ENCODE measurements around the gene DOK5. TPM values are rescaled to one million over a fixed set of nuclear protein-coding genes. Genes with fewer than 3 reads are reported as not detected.

The DOK5 gene
- total RNA-seq, 1 donor from 2014 or later, result 2.9 TPM

DNA sequence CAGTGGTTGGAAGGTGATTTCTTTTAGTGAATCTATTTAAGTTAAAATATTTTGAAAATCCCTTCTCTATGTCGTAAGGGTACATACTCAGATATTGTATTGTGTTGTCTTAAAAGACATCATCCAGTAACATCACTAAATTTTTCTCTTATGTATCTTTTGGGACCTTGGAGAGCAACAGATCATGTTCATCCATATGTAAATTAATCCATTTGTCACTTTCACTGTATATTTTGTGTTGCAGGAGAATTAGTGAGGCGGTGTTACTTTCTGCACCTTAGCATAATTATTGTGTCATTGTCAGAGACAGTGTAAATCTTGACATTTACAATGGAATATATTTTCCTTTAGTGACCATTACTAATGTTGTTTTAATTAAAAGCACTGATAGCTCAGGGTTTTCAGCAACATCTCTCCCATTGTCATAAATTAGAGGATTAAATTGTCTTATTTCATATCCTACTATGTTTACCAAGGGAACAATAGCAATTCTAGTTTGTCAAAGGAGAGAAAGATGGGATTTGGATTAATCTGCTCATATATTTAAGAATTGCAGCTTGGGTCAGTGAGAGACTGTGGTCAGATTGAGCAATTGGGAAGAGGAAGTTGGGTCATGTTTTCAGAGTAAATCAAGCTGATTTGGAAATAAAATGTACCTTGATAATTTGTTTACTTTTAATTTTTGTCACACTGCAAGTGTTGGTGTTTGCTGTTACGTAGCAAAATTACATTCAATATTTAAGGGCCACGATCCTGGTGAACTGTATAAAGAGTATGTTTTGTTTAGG is 22.7 kb downstream of the DOK5 start:
- Mint-ChIP-seq H3K9me3 (no peaks in the 10 kb centered on the region), H3K4me3 (ENCODE audit: low read depth) (no peak overlapping the region)

DNA sequence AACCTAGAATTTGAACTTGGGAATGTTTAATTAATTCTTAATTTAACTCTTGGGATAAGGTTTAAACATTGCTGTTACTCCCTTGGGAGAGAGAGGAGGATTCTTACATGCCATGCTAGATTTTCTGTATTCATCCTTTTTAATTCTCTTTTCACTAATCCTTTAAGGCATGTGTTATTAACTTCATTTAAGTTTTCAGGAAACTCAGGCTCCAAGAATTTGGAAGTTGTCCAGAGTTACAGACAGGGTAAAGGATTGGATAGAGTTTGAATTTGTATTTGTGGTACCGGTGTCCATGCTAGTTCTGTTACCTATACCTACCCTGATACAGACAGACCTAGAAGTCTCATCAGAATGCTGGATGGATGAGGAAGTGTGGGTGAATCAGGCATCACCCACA is 23.7 kb downstream of the DOK5 start:
- Mint-ChIP-seq H3K27ac (no peak overlapping the region), H3K9me3 (no peaks in the 10 kb centered on the region), H3K4me1 (ENCODE audit: low read depth) (no peaks in the 10 kb centered on the region), H3K27me3 (ENCODE audit: low read depth) (no peaks in the 10 kb centered on the region), H3K4me3 (ENCODE audit: low read depth) (no peak overlapping the region), H3K36me3 (ENCODE audit: low read depth) (no peaks in the 10 kb centered on the region)
- intact Hi-C loops (cut with micrococcal nuclease), result no loop called here
- no peak for DNase-seq (ENCODE audit: low spot score)

More for the DNA sequence above, 22.7 kb downstream of the DOK5 start:
- no peaks in the 10 kb centered on the region for H3K4me1 Mint-ChIP-seq (ENCODE audit: low read depth)
- no peak overlapping the region for H3K27ac Mint-ChIP-seq
- H3K36me3 Mint-ChIP-seq (ENCODE audit: low read depth), result no peaks in the 10 kb centered on the region
- intact Hi-C loops (cut with micrococcal nuclease), result no loop called here
- no peaks in the 10 kb centered on the region for H3K27me3 Mint-ChIP-seq (ENCODE audit: low read depth)
- no peak for DNase-seq (ENCODE audit: low spot score)

DNA sequence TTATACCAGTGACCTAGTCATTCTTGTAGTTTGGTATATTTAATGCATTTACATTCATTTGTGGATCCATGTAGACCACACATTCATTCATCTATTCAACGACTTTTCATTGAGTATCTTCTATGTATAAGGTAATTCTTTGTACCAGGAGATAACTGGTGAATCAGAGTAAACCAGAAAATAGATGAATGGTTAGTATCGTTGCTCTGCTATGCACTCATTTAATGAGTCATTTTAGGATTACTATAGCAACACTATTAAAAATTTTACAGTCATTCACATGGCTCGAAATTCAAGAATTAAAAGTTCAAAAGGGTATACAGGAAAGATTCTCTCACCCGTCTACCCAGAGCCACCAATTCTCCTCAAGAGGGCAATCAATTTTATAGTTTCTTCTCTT is 26.8 kb downstream of the DOK5 start:
- Mint-ChIP-seq H3K4me3 (ENCODE audit: low read depth) (no peak overlapping the region), H3K9me3 (no peaks in the 10 kb centered on the region), H3K4me1 (ENCODE audit: low read depth) (no peaks in the 10 kb centered on the region), H3K27me3 (ENCODE audit: low read depth) (no peaks in the 10 kb centered on the region), H3K36me3 (ENCODE audit: low read depth) (no peaks in the 10 kb centered on the region), H3K27ac (no peak overlapping the region)
- intact Hi-C loops (cut with micrococcal nuclease), result no loop called here
- no peak for DNase-seq (ENCODE audit: low spot score)

DNA sequence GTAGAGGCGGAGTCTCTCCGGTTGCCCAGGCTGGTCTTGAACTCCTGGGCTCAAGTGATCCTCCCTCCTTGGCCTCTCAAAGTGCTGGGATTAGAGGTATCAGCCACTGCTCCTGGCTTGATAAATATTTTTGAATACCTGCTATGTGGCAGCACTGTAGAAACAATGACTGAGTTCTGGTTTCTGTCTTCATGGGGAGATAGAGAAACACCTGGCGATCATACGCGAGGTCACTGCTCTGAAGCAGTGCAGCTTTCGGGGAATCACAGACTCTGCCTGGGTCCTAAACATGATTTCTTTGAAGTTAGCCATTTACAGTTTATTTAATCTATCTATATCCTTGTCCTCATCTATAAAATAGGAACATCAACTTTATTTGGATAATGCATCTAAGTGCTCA is 31.2 kb downstream of the DOK5 start:
- Mint-ChIP-seq H3K27ac (no peak overlapping the region), H3K4me1 (ENCODE audit: low read depth) (no peaks in the 10 kb centered on the region), H3K4me3 (ENCODE audit: low read depth) (no peak overlapping the region), H3K36me3 (ENCODE audit: low read depth) (no peaks in the 10 kb centered on the region), H3K9me3 (no peaks in the 10 kb centered on the region), H3K27me3 (ENCODE audit: low read depth) (no peaks in the 10 kb centered on the region)
- no peak for DNase-seq (ENCODE audit: low spot score)
- intact Hi-C loops (cut with micrococcal nuclease), result no loop called here

DNA sequence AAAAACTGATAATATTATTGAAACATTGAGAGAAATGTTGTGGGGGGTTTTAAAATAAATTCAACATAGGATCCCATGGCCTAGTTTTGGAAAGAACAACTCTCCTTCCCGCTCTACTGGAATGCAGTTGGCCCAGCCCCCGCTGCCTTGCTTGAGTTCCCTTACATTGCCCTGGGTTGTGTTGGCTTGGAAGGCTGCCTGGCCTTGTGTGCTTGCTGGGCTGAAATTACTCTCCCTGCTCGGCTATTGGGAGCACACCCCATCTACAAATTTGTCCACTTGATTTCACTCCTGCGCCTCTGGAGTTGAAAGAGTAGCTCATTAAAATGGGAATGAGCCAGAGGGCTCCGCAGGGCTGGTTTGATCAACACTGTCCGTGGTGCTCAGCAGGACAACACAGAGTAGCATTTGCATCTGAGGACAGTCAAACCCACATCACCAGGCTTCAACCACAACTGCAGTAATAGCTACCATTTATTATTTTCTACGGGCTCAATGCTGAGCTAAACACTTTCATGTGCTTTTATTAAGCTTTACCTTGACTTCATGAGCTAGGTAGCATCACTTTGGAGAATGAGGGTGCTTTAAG is 35.2 kb downstream of the DOK5 start:
- Mint-ChIP-seq H3K4me3 (ENCODE audit: low read depth) (no peak overlapping the region), H3K4me1 (ENCODE audit: low read depth) (no peaks in the 10 kb centered on the region), H3K27ac (no peak overlapping the region), H3K27me3 (ENCODE audit: low read depth) (no peaks in the 10 kb centered on the region), H3K36me3 (ENCODE audit: low read depth) (no peaks in the 10 kb centered on the region), H3K9me3 (no peaks in the 10 kb centered on the region)
- no peak for DNase-seq (ENCODE audit: low spot score)
- intact Hi-C loops (cut with micrococcal nuclease), result no loop called here

DNA sequence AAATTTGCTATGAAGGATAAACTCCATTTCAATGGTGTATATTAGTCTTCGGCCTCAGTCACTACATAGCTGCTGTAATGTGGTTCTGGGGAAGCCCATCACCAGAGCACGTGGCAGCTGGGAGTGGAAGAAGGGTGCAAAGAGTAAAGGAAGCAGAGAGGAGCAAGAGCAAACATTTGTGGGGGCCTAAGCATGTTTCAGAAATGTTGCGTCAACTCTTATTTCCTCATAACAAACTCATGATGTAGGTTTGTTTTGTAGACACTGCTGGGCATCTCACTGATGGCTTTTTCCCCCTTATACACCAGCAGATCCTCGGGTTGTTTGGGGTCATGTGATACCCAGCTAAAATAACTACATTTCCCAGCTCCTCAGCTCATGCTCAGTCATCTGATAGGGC is 37.3 kb downstream of the DOK5 start:
- Mint-ChIP-seq H3K27me3 (ENCODE audit: low read depth) (no peaks in the 10 kb centered on the region), H3K36me3 (ENCODE audit: low read depth) (no peaks in the 10 kb centered on the region), H3K4me1 (ENCODE audit: low read depth) (no peaks in the 10 kb centered on the region), H3K9me3 (no peaks in the 10 kb centered on the region), H3K27ac (no peak overlapping the region), H3K4me3 (ENCODE audit: low read depth) (no peak overlapping the region)
- no peak for DNase-seq (ENCODE audit: low spot score)
- intact Hi-C loops (cut with micrococcal nuclease), result no loop called here

DNA sequence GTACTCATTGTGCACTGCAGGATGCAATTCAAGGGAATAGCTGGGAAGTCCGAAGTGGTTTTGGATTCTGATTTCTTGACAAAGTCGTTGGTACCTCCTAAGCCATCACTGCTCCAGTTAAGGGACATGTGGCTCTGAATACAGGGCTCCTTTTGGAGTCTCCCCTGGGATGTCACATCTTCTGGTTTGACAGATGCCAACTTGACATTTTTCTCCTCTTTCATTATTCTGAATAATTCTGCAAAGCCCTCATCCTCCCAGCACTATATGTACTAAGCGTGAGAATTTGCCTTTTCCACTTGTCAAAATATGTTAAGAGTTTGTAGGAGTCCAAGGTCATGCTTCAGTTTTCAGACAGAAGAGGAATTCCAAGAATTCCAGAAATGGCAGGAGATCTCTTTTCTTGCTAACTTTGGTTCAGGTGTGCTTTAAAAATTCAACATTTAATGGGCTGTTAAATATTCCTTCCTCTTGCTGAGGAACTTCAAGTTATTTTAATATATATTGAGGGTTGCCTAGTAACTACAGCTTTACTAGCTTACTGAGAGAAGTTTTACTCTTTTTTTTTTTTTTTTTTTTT is 38.7 kb downstream of the DOK5 start:
- Mint-ChIP-seq H3K9me3 (no peaks in the 10 kb centered on the region), H3K4me1 (ENCODE audit: low read depth) (no peaks in the 10 kb centered on the region), H3K4me3 (ENCODE audit: low read depth) (no peak overlapping the region), H3K36me3 (ENCODE audit: low read depth) (no peaks in the 10 kb centered on the region), H3K27ac (no peak overlapping the region), H3K27me3 (ENCODE audit: low read depth) (no peaks in the 10 kb centered on the region)
- no peak for DNase-seq (ENCODE audit: low spot score)
- intact Hi-C loops (cut with micrococcal nuclease), result no loop called here

DNA sequence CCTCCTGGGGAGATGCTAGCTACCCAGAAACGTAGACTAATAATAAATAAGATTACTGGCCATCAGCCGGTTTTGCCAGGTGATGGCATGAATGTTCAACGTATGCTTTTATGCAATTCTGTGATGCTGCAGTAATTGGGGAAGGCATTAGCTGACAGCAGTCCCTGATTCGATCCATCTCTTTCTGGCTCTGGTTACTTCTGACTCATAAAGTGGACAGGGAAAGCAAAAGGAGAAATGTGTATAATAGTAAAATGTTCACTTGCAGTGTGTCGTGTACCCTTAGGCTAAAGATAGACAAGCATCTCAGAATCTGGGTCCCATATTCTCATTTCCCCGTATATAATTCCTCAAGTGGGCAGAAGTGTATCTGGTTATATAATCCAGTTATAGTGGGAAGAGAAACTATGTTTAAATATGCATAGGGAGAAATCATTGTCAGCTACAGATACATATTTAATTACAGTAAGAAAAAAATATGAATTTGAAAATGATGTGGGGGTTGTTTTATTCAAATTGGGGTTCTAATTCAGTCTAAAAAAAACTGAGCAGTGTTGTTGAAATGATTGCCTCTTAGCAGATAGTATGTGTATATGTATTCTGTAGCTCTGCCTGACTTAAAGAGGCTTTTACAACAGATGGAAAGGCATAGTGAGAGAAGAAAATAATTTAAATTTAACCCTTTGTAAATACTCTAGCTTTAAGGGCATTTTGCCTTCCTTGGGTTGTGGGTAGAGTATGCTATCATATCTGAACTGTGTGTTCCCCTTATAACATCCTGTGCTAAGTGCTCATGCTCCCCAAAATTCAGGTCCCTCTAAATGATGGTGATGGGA is 40.6 kb downstream of the DOK5 start:
- Mint-ChIP-seq H3K36me3 (ENCODE audit: low read depth) (no peaks in the 10 kb centered on the region), H3K9me3 (no peaks in the 10 kb centered on the region), H3K4me3 (ENCODE audit: low read depth) (no peak overlapping the region), H3K27ac (no peak overlapping the region), H3K4me1 (ENCODE audit: low read depth) (no peaks in the 10 kb centered on the region), H3K27me3 (ENCODE audit: low read depth) (no peaks in the 10 kb centered on the region)
- no peak for DNase-seq (ENCODE audit: low spot score)
- intact Hi-C loops (cut with micrococcal nuclease), result no loop called here

DNA sequence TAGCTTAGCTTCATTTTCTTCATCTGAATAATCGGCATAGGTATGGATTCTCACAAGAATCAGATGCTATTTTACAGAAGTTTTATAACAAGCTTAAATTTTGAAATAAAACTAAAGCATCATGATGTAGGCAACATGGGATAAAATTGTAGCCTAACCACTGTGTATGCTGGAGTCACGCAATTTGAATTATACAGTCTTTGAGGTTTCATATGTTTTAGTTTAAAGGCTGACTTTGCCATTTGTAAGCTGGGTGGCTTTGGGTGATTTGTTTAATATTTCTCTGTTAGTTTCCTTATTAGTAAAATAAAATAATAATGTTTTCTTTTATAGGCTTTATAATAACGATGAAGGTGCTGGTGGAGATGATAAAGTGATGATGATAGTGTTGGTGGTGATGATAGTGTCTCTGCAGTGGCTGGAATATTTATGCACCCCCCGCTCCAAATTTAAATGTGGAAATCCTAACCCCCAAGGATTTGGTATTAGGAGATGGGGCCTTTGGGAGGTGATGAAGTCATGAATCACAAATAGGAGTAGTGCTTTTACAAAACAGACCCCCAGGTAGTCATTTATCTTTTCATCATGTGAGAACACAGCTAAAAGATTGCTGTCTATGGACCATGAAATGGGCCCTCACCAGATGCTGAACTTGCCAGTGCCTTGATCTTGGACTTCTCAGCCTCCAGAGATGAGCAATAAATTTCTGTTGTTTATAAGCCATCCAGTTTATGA is 42.0 kb downstream of the DOK5 start:
- no peak for DNase-seq (ENCODE audit: low spot score)
- Mint-ChIP-seq H3K9me3 (no peaks in the 10 kb centered on the region), H3K4me3 (ENCODE audit: low read depth) (no peak overlapping the region), H3K36me3 (ENCODE audit: low read depth) (no peaks in the 10 kb centered on the region), H3K27ac (no peak overlapping the region), H3K27me3 (ENCODE audit: low read depth) (no peaks in the 10 kb centered on the region), H3K4me1 (ENCODE audit: low read depth) (no peaks in the 10 kb centered on the region)
- intact Hi-C loops (cut with micrococcal nuclease), result no loop called here

DNA sequence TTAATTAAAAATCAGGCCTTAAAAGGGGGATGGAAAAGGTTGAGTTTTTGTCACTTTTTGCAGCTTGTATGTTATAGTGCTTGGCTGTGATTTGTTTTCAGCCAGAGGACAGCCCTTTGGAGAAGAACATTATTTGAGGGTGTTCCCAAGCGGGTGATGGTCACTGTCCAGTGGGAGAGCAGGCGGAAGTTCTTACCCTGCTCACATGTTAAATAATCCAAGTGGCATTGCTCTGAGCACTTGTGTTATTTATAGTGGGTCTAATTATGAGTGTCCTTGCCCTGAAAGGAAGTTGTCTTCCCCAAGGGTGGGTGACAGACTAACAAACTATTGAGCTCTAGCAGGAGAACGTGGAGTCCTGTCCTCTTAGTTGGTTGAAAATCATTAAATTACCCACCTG is 49.5 kb downstream of the DOK5 start:
- Mint-ChIP-seq H3K27me3 (ENCODE audit: low read depth) (no peaks in the 10 kb centered on the region), H3K36me3 (ENCODE audit: low read depth) (no peaks in the 10 kb centered on the region), H3K27ac (no peak overlapping the region), H3K4me1 (ENCODE audit: low read depth) (no peaks in the 10 kb centered on the region), H3K4me3 (ENCODE audit: low read depth) (no peak overlapping the region), H3K9me3 (no peaks in the 10 kb centered on the region)
- intact Hi-C loops (cut with micrococcal nuclease), result no loop called here
- DNase-seq (ENCODE audit: low spot score), result no peak

DNA sequence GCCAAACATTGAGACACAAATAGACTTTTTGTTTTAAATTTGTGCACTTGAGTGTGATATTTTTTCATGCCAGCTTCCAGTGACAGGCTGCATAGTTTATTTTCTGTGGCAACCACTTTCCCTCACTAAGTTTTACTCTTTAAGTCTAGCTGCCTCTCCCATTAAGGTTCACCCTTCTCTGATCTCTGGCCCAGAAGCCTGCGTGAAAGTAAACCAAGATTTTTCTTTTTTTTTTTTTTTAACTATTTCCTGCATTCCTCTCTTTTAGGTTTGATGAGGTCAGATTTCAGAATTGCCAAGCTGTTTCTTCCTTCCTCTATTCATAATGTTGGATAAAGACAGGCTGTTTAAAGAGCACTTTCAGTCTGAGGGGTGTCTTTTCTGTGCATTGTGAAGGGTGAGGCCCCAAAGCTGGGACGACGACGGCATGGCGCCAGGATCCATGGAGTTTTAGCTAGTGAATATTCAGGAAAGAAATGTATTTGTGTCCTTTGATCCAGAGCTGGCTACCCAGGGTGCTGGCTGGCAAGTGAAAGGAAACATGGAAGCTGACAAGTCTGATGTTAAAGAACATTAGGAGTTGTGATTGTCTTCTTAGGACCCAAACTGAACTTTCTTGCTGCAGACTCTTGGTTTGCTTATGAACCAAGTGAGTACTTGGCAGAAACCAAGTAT is 50.7 kb downstream of the DOK5 start:
- H3K27me3 Mint-ChIP-seq (ENCODE audit: low read depth), result no peaks in the 10 kb centered on the region
- no peak for DNase-seq (ENCODE audit: low spot score)
- H3K36me3 Mint-ChIP-seq (ENCODE audit: low read depth), result no peaks in the 10 kb centered on the region
- intact Hi-C loops (cut with micrococcal nuclease), result no loop called here
- no peaks in the 10 kb centered on the region for H3K4me1 Mint-ChIP-seq (ENCODE audit: low read depth)
- H3K4me3 Mint-ChIP-seq (ENCODE audit: low read depth), result no peak overlapping the region
- H3K9me3 Mint-ChIP-seq, result no peaks in the 10 kb centered on the region
- H3K27ac Mint-ChIP-seq, result no peak overlapping the region

DNA sequence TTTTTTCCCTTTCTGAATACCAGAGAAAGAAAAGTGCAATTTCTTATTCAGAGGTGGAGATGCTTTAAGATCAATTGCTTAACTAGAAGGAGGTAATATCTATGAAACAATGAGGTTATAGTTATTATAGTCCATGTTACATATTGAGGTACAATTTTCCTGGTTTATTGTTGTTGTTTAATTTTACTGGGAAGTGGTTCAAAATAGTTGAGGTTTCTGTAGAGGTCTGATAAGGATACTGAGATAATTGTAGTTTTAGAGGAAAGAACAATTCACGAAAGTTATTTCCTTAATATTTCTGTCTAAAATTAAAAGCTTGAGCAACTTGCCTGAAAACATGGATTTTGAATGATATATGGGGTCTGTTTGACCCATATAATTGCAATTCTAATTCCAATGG is 51.4 kb downstream of the DOK5 start:
- no peak overlapping the region for H3K27ac Mint-ChIP-seq
- H3K9me3 Mint-ChIP-seq, result no peaks in the 10 kb centered on the region
- no peaks in the 10 kb centered on the region for H3K36me3 Mint-ChIP-seq (ENCODE audit: low read depth)
- no peaks in the 10 kb centered on the region for H3K4me1 Mint-ChIP-seq (ENCODE audit: low read depth)
- H3K27me3 Mint-ChIP-seq (ENCODE audit: low read depth), result no peaks in the 10 kb centered on the region
- no peak for DNase-seq (ENCODE audit: low spot score)
- intact Hi-C loops (cut with micrococcal nuclease), result no loop called here
- no peak overlapping the region for H3K4me3 Mint-ChIP-seq (ENCODE audit: low read depth)
